Measurements from ENCODE around the gene SYS1. TPM values are rescaled to one million over a fixed set of nuclear protein-coding genes. Genes with fewer than 3 reads are reported as not detected.

Gene SYS1
- total RNA-seq, 4 donors from 2014 or later = 30.9 to 49.5 (median 38.7) TPM

GRCh38 chr20:45318386-45318939, 44.5 kb upstream of the SYS1 start:
- Histone ChIP-seq H3K4me1 (peaks cover 5% of the 10 kb centered on the region), H3K36me3 (no peaks in the 10 kb centered on the region), H3K27ac (no peak overlapping the region), H3K27me3 (peaks cover 30% of the 10 kb centered on the region), H3K9me3 (no peaks in the 10 kb centered on the region), H3K4me3 (no peak overlapping the region)
- WGBS = 65% methylated on average over 7 of the region's 7 CpGs
- DNase-seq (ENCODE audit: low spot score in 2 of 2) = no peak
- TF ChIP-seq EP300 (IDR thresholded peaks at IDR 0.05) (no peak), POLR2A (IDR thresholded peaks at IDR 0.05) (no peak), CTCF (IDR thresholded peaks at IDR 0.05) (no peak), POLR2AphosphoS5 (IDR thresholded peaks at IDR 0.05) (no peak)

GRCh38 chr20:45318948-45319347, 44.0 kb upstream of the SYS1 start:
- Histone ChIP-seq H3K36me3 (no peaks in the 10 kb centered on the region), H3K4me1 (peaks cover 5% of the 10 kb centered on the region), H3K9me3 (no peaks in the 10 kb centered on the region), H3K4me3 (no peak overlapping the region), H3K27me3 (peaks cover 25% of the 10 kb centered on the region), H3K27ac (no peak overlapping the region)
- TF ChIP-seq EP300 (IDR thresholded peaks at IDR 0.05) = no peak
- TF ChIP-seq POLR2A (IDR thresholded peaks at IDR 0.05) = no peak
- TF ChIP-seq CTCF (IDR thresholded peaks at IDR 0.05) = no peak
- WGBS = 74% methylated on average over 2 of the region's 2 CpGs
- no peak for DNase-seq (ENCODE audit: low spot score in 2 of 2)

- no peak for TF ChIP-seq POLR2A (IDR thresholded peaks at IDR 0.05)
- TF ChIP-seq CTCF (IDR thresholded peaks at IDR 0.05) = no peak
- TF ChIP-seq POLR2AphosphoS5 (IDR thresholded peaks at IDR 0.05) = no peak
- TF ChIP-seq EP300 (IDR thresholded peaks at IDR 0.05) = no peak
- Histone ChIP-seq H3K9me3 (no peaks in the 10 kb centered on the region), H3K27me3 (peaks cover 18% of the 10 kb centered on the region), H3K36me3 (peaks cover 16% of the 10 kb centered on the region), H3K27ac (no peak overlapping the region), H3K4me1 (peaks cover 5% of the 10 kb centered on the region), H3K4me3 (no peak overlapping the region)
- WGBS = 76% methylated on average over 5 of the region's 5 CpGs
- DNase-seq (ENCODE audit: low spot score in 2 of 2) = no peak
Measured at GRCh38 chr20:45320948-45321595, 41.9 kb upstream of the SYS1 start.

- peaks cover 5% of the 10 kb centered on the region for H3K4me1 ChIP-seq
- no peak overlapping the region for H3K4me3 ChIP-seq
- H3K9me3 ChIP-seq = no peaks in the 10 kb centered on the region
- H3K27ac ChIP-seq = no peak overlapping the region
- WGBS = 54% methylated on average over 7 of the region's 7 CpGs
- H3K27me3 ChIP-seq = no peaks in the 10 kb centered on the region
- no peak for DNase-seq (ENCODE audit: low spot score in 2 of 2)
- H3K36me3 ChIP-seq = peaks cover 30% of the 10 kb centered on the region
- no peak for TF ChIP-seq CTCF (IDR thresholded peaks at IDR 0.05)
- no peak for TF ChIP-seq POLR2A (IDR thresholded peaks at IDR 0.05)
- no peak for TF ChIP-seq EP300 (IDR thresholded peaks at IDR 0.05)
- no peak for TF ChIP-seq POLR2AphosphoS5 (IDR thresholded peaks at IDR 0.05)
Measured at GRCh38 chr20:45322952-45323383, 40.0 kb upstream of the SYS1 start.

GRCh38 chr20:45323731-45324130, 39.2 kb upstream of the SYS1 start:
- H3K36me3 ChIP-seq = peaks cover 38% of the 10 kb centered on the region
- no peak overlapping the region for H3K27ac ChIP-seq
- TF ChIP-seq EP300 (IDR thresholded peaks at IDR 0.05) = no peak
- no peak for TF ChIP-seq POLR2A (IDR thresholded peaks at IDR 0.05)
- no peak for TF ChIP-seq CTCF (IDR thresholded peaks at IDR 0.05)
- TF ChIP-seq POLR2AphosphoS5 (IDR thresholded peaks at IDR 0.05) = no peak

More at GRCh38 chr20:45323731-45324130, 39.2 kb upstream of the SYS1 start:
- no peak for DNase-seq (ENCODE audit: low spot score in 2 of 2)
- H3K4me1 ChIP-seq = peaks cover 5% of the 10 kb centered on the region
- H3K9me3 ChIP-seq = no peaks in the 10 kb centered on the region
- no peaks in the 10 kb centered on the region for H3K27me3 ChIP-seq
- no peak overlapping the region for H3K4me3 ChIP-seq
